ENCODE results near the gene RAI14. TPM values are rescaled to one million over a fixed set of nuclear protein-coding genes. Genes with fewer than 3 reads are reported as not detected.
"Not testable (repeated sequence)": the region's sequence is repeated elsewhere in the genome, so short reads cannot be mapped to it uniquely, and the experiment has no call there.

Gene RAI14
- total RNA-seq, 1 experiment from 2014 or later = 57.3 TPM

DNA sequence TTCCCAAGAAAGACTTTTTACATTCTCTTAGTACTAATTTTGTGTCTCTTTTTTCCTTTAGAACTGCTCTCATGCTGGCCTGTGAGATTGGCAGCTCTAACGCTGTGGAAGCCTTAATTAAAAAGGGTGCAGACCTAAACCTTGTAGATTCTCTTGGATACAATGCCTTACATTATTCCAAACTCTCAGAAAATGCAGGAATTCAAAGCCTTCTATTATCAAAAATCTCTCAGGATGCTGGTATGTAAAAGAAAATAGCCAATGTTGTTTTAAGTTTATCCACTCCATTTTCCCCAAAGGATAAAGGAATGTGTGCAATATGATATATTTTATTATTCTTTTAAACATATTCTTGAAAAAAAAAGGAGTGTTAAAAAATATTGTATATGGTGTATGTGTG lies 155.6 kb downstream of the RAI14 start:
- DNase-seq (ENCODE audit: low read depth) = no peak

DNA sequence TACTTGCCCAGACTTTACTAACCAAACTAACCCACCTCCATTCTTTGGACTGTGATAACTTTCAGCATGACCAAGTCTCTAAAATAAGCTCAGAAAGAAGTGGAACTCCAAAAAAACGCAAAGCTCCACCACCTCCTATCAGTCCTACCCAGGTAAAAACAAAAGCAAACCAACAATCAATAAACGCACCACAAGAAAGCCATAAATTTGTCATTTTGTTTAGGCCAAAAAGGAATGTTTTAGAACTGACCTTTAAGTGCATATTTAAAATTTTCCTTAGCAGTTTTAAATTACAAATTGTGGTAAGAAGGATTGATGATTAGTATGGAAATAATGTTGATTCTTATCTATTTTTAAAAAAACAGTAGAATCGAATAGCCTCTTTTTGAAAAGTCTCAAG lies 157.4 kb downstream of the RAI14 start:
- DNase-seq (ENCODE audit: low read depth) = no peak

DNA sequence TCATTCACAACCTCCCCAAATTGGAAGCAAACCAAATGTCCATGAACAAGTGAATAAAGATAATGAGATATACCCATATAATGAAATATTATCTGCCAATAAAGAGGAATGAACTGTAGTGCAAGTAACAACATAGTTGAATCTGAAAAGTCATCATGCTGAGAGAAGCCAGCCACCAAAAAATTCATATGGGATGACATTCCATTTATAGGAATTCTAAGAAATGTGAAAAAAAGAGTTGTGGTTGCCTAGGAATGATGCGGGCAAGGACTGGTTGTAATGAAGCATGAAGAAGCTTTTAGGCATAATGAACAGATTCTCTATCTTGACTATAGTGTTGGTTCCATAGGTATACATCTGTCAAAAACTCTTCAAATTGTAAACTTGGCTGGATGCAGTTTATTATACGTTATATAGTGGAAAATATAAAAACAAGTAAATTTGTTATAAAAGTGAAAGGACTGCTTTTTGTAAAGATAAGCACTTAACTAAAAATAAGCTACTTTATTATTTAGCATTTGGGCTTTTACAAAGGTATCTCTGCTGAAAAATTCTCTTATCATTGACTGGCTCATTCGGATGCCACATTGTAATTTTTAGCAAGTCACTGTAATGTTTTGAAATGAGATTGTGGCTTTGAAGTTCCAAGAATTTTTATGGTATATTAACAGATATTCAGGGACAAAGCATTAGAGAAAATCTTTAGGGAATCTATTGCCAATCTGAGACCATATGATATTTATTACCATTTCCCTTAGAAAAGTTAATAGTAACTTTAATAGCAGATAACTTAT lies 161.6 kb downstream of the RAI14 start:
- no peak for DNase-seq (ENCODE audit: low read depth)

DNA sequence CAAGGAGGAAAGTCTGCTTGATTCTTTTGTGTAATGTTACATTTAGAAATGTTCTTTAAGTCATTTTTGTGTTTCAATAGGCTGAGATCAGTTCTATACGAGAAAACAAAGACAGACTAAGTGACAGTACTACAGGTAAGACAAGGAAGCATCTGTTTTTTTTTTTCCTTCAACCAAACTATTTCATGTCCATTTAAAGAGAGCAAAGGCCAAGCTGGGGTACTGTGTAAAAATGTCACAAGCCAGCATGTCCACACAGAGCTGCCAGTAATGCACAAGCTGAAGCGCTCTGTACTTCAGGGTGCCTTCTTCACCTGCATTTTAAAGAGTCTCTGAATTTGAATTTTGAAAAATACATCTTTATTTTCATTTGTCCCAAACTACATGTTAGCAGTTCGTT lies 162.6 kb downstream of the RAI14 start:
- no peak for DNase-seq (ENCODE audit: low read depth)

DNA sequence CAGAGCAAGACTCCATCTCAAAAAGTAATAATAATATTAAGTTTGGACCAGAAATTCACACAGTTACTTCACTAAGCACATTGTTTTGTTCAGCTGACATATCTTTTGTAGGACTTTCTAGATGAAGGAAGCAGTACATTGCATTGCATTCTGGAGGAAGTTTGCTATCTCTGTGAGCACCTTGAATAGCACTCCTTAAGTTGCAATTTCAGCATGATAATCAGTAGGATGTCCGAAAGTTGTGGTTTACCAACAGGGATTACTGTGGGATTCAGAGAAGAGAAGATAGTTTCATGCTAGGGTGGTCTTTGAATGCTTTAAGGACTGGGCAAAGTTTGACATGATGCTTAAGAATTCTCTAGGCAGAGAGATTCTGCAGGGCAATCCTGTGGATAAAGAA lies 164.5 kb downstream of the RAI14 start:
- no peak for DNase-seq (ENCODE audit: low read depth)

DNA sequence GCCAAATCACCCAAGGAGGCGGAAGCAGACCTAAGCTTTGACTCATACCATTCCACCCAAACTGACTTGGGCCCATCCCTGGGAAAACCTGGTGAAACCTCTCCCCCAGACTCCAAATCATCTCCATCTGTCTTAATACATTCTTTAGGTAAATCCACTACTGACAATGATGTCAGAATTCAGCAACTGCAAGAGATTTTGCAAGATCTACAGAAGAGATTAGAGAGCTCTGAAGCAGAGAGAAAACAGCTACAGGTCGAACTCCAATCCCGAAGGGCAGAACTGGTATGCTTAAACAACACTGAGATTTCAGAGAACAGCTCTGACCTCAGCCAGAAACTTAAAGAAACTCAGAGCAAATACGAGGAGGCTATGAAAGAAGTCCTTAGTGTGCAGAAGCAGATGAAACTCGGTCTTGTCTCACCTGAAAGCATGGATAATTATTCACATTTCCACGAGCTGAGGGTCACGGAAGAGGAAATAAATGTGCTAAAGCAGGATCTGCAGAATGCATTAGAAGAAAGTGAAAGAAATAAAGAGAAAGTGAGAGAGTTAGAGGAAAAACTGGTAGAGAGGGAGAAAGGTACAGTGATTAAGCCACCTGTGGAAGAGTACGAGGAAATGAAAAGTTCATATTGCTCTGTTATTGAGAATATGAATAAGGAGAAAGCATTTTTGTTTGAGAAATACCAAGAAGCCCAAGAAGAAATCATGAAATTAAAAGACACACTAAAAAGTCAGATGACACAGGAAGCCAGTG lies 167.0 kb downstream of the RAI14 start:
- DNase-seq (ENCODE audit: low read depth) = no peak

DNA sequence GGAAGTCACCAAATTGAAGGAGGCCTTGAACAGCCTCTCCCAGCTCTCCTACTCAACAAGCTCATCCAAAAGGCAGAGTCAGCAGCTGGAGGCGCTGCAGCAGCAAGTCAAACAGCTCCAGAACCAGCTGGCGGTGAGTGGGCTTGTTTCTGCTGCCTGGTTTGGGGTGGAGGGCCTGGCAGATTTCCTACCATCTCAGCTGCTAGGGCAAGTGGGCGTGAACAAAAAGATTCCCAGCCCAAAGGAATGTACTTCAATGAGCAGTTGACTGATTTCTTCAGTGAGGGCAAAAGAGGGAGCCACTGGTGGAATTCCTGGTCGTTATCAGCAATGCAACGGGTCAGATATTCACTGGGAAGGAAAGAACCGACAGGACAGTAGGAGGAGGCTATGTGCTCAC lies 170.2 kb downstream of the RAI14 start:
- DNase-seq (ENCODE audit: low read depth) = no peak

DNA sequence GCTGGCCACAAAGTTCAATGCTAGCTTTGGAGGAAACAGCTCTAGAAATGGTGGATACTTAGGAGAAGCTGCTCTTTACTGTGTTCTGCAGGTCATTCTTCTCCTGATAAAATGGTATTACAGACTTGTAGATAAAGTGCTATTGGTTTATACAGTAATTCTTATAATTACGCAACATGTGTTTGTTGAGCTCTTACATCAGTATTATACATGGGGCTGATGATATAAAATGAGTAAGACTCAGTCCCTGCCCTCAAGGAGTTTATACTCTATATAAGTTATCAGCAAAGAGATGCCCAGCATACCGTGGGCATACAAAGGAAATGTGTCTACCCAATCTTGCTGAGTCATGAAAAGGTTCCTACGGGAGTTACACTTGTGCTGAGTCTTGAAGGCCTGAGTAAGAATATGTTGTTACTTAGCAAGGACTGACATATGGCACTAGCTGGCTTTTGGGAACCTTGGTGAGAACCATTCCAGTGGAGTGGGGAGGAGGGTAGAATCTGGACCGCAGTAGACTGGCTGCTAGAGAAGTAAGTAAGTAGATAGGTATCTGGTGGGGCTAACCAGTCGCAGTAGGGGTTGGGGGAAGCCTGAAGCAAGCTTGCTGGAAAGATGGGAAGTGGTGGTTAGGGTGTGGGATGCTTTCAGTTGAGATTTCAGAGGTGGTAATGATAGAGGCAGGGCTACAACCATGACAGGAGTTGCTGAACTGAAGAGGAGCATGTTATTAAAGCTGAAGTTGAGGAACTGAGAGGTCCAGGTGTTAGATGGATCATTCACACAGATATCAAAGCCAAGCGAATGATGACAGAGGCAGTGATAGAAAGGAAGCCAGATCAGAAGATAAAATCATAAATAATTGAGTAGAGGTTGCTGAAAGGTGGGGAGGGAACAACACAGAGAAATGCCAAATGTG lies 171.7 kb downstream of the RAI14 start:
- no peak for DNase-seq (ENCODE audit: low read depth)

DNA sequence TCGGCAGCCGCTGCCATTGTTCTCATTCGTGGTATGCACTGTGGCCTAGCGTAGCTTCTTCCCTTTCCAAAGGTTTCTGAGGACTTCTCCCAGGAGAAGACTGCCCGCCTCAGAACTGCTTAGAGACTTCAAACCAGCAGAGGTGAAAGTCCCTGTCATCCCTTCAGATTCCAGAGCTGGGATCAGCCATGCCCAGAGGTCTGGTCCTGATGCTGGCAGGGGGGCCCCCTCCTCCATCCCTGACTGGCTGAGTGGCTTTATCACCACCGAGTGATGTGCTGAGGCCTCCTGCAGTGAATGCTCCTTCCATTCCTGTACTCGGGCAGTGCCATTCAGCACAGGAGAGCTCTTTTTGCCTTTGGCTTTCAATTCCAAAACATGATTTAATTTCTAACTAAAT lies 174.7 kb downstream of the RAI14 start:
- DNase-seq (ENCODE audit: low read depth) = not testable (repeated sequence)

DNA sequence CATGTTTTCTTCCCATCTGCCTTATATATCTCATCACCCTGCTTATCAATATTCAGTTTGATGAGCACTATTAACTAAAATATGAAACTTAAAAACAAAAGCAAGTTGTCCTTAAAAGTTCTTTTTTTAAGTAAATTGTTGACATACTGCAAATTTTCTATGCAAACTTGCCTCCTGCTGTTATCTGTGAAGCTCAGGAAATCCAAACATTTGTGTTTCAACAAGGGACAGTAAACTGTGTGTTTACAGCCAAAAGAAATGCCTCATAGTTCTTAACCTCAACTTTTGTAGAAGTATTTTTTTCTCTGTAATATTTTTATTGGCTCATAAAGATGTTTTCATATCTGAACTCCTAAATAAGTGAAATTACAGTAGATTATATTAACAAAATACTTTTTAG lies 175.2 kb downstream of the RAI14 start:
- DNase-seq (ENCODE audit: low read depth) = no peak

DNA sequence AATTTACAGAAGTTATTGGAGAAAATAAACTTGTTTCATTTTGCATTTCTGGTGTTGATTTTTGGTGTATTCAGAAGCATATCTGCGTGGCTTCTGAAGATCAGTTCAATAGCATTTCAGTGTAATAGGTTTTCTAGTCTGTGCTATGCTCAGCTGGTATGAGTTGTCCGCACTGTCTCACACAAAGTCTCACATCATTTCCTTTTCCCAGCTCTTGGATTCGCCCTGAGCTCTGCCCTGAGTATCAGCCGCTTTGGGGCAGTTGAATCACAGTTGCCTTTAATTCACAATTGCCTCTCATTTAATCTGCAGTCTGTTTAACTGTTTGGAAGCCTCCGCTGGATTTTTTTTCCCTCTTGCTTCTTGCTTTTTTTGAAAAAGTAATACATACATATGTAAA lies 176.4 kb downstream of the RAI14 start:
- DNase-seq (ENCODE audit: low read depth) = no peak

DNA sequence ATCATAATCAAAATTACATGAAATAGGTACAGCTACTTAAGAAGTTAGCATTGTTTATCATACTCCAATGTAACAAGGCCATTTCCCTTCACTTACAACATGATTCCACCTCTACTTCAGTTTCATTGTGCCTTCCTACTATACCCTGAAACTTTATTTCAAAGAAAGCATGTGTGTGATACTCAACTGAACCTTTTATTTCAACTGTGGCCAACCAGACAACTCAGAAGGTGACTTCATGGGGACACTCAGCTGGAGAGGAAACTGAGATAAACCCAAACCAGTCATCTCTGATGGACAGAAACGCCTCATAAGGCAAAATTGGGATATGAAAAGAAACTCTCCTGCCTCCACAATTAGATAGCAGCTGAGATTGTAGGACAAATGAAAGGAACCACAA lies 177.0 kb downstream of the RAI14 start:
- no peak for DNase-seq (ENCODE audit: low read depth)

DNA sequence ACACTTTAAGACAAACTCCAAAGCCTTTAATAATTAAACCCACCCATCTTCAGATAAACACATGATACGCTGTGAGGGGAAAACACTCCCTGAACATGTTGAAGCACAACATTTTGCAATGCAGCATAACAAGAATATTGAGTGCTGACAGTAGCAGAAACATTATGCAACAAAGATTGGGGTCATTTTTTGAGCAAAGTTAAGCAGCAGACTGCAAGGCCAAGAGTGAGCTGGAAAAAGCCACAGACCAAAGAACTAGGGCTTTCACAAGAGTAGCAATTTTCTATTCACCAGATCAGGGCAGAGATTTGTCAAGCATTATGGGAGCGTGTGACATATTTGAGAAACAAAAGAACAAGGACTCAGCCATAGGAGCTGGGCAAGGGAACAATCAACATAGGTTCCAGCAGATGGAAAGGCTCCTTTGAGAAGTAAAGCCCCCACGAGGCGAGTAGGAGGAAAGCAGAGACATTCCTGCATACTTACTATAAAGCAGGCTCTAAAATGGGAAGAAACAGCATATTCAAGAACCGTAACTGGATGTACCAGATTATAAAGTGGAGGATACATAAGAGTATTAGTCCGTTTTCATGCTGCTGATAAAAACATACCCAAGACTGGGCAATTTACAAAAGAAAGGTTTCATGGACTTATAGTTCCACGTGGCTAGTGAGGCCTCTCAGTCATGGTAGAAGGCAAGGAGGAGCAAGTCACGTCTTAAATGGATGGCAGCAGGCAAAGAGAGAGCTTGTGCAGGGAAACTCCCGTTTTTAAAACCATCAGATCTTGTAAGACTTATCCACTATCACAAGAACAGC lies 178.1 kb downstream of the RAI14 start:
- no peak for DNase-seq (ENCODE audit: low read depth)

DNA sequence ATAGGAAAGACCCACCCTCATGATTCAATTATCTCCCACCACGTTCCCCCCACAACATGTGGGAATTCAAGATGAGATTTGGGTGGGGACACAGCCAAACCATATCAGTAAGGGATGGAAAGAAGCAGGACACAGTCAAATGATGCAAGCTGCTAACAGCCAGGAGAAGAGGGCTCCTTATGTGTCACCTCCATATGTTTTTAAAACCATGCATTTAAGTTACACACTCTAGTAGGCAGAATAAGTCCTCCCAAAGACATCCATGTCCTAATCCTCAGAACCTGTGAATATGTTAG lies 178.6 kb downstream of the RAI14 start:
- no peak for DNase-seq (ENCODE audit: low read depth)

DNA sequence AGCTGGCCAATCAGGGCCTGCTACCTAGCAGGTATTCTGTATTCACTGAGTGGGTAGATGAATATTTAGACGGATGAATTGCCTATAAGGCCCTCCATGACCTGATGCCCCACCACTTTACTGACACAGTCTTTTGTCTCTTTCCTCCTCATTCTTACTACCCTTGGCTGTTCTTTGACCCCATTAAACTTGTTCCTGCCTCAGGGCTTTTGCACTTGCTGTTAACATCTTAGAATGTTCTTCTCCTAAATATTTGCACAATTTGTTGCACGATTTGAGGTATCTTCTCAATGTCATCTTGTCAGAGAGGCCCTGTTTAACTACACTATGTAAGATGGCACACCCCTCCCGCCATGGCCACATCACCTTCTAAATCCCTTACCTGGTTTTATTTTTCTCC lies 179.5 kb downstream of the RAI14 start:
- no peak for DNase-seq (ENCODE audit: low read depth)

DNA sequence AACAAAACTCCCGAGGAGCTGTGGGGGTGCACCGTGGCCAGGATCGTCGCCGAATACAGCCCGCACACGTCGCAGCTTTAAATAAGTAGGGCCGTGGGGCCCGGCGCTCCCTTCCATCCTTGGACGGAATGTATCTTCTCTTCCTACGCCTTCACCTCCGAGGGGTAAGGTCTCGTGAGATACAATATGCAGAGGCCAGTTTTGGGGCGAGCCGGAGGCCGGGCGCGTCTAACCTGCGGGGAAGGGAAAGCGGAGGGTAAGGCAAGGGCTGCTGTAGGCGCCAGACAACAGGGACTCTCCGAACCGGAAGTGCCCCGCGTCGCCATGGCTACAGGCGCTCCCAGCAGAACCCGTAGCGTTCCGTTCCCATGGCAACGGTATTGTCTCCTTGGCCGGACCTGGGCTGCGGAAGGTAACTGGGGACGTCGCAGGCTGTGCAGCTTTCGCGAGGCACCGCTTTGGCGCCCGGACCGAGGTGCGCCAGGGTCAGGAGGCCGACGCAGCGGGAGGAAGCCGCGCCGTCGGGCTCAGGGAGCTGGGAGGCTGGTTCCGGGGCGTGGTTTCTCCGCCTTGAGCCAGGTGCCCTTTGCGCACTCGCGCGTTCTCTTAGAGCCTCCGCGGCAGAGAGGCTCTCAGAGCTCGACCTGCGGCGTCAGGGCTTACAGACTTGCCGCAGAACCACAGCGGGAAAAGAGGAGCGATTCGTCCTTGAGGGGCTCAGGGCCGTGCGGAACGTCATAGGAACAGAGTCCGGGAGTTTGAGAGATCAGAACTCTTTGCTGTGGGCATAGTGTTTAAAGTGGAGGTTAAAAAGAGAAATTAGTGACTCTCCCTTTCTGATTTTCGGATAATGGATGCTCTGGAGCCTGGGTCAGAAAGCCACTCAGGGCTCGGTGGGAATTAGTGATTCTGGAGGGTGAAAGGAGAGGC lies 182.9 kb downstream of the RAI14 start, which contains the start of gene TTC23L:
TTC23L (plus strand) TSS at position 380 of the 930 bp plus-strand sequence. CDS start 1,508 bp downstream, outside the sequence.
- DNase-seq (ENCODE audit: low read depth) = peak; percentile 26

DNA sequence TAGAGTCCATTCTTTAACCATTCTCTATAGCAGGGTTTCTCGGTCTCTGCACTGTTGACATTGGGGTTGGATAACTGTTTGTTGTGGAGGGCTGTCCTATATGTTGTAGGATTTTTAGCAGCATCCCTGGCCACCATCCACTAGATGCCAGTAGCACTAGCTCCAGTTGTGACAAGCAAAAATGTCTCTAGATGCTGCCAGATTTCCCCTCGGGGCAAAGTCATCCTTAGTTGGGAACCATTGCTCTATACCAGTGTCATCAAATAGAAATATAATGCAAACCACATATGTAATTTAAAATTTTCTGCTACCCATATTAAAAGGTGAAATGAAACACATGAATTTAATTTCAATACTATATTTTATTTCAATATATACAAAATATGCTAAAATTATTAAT lies 185.7 kb downstream of the RAI14 start:
- no peak for DNase-seq (ENCODE audit: low read depth)

DNA sequence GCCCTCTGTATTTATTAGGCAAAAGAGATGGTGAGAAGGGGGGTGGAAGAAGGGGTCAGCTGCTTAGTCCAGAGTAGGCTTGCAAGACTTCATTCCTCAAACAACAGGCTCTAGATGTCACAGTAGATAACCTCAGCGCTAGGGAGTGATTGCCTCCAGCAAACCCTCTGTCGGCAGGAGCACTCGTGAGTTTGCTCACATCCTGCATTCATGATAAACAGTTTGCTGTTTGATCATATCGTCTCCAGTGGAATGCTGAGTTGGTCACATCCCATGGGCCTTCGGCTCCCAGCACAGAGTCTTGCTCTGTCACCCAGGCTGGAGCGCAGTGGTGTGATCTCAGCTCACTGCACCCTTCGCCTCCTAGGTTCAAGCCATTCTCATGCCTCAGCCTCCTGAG lies 186.4 kb downstream of the RAI14 start:
- DNase-seq (ENCODE audit: low read depth) = no peak

DNA sequence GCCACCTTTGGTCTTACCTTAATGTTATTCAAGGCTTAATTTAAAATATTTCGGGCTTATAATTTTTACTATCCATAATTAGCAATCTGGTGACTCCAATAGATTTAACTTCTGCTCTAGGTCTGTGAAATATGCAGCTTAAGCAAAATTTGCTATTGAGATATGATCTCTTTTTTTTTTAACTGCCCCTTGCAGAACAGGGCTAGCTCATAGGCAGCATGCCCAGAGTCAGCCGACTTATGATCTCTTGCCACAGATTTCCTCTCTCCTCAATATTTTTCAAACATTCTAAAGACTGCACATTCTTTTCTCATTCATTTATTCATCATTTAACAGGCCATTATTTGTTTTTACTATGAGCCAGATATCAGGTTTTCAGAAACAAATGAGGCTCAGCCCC lies 187.4 kb downstream of the RAI14 start:
- DNase-seq (ENCODE audit: low read depth) = no peak

DNA sequence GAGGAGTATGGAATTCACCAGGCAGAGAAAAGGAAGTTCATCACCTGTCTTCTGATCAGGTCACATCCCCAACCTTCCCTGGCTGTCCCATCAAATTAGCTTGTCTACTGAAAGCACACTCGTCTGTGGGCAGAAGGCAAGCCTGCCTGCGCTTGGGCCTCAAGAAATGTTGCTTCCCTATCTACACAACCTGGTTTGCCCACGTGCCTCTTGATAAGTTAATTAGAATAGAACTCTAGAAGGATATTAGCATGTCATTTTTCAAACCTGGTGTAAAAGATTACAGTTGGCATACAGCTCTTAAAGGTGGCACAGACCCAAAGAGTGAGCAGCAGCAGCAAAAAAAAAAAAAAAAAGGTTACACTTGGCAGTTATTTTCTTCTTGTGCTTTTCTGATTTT lies 188.0 kb downstream of the RAI14 start:
- no peak for DNase-seq (ENCODE audit: low read depth)
